Ureter (tissue), 1 donor: ENCODE measurements around the gene FBRSL1. TPM values are rescaled to one million over a fixed set of nuclear protein-coding genes. Genes with fewer than 3 reads are reported as not detected.
"Not testable (repeated sequence)": the region's sequence is repeated elsewhere in the genome, so short reads cannot be mapped to it uniquely, and the experiment has no call there.

Experiments used
- DNase-seq: peaks from one replicate; pipeline ENCODE4 v3.0.0-alpha.2; 2020; ENCODE audit warnings: low spot score
- total RNA-seq: library from RNA; stranded (reverse); gene quantifications from one replicate; pipeline ENCODE4 v1.2.4, GENCODE V29; 2023
- donor health status: DM: yes; HTN: yes; CAD: no.

Gene FBRSL1
- total RNA-seq, 1 donor from 2014 or later = 68.7 TPM

DNA sequence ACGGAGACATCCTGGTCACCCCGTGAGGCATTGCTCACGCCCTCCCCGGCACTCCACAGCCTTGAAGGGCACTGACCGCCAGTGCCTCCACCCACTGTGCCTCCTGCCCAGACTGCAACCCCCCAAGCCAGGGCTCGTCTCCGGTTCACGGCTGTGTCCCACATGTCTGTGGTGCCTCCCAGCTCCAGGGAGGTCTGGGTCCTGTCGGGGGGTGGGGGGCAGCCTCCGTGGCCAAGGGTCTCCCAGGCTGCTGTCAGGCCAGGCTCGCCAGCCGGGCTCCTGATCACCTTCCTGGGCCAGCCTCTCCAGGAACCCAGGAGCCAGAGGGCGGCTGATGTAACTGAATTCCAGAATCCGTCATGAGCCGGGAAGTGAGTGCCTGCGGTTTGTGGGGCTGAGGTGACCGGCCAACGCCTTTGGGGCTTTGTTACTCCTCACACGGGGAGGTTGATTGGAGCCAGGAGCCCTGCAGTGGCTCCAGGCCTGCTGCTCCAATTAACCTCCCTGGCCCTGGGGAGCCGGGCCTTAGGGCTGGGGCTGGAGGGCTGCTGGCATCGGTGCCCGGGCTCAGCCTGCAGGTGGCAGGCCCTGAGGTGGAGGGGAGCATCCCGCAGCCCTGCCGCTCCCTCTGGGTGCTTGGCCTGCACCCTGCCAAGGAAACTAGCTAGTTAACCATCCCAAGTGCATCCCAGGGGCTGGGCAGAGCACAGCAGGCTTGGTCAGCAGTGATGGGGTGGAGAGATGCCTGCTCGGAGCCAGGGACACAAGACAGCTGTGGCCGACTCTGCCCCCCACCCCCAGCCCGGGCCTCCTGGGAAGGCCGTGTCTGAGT is 36.4 kb upstream of the FBRSL1 start:
- no peak for DNase-seq

DNA sequence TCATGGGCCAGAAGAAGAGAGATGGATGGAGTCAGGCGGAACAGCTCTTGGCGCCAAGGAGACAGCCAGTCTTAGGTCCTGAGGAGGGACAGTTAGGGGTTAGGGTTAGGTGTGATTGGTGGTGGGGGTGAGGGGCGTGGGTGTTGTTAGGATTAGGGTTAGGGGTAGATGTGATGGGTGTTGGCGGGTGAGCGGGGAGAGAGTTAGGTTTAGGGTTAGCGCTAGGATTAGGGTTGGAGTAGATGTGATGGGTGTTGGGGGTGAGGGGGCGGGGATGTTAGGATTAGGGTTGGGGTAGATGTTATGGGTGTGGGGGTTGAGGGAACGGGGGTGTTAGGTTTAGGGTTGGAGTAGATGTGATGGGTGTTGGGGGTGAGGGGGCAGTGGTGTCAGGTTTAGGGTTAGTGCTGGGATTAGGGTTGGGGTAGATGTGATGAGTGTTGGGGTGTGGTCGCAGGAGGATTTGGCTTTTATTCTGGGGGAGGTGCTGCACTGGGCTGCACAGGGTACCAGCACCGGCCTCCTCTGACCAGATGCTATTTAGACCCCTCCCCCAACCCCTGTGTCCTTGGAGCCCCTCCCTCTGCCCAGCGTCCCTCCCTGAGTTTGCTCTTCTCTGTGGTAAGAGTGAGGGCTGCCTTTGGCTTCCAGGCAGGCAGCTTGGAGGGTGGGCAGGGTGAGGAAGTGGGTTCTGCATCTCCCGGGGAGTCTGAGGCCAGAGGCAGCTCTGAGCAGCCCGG is 35.6 kb upstream of the FBRSL1 start:
- no peak for DNase-seq

- DNase-seq = no peak
Measured at GRCh38 chr12:132454933-132455418, 35.0 kb upstream of the FBRSL1 start.

DNA sequence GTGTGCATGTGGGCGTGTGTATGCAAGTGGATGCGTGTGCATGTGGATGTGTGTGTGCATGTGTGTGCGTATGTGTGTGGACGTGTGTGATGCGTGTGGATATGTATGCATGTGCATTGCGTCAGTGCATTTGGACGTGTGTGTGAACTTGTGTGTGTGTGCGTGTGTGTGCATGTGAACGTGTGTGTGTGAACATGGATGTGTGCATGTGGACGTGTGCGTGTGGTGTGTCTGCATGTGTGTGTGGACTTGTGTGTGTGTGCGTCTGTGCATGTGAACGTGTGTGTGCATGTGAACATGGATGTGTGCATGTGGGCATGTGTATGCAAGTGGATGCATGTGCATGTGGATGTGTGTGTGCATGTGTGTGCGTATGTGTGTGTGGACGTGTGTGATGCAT is 34.4 kb upstream of the FBRSL1 start:
- no peak for DNase-seq

DNA sequence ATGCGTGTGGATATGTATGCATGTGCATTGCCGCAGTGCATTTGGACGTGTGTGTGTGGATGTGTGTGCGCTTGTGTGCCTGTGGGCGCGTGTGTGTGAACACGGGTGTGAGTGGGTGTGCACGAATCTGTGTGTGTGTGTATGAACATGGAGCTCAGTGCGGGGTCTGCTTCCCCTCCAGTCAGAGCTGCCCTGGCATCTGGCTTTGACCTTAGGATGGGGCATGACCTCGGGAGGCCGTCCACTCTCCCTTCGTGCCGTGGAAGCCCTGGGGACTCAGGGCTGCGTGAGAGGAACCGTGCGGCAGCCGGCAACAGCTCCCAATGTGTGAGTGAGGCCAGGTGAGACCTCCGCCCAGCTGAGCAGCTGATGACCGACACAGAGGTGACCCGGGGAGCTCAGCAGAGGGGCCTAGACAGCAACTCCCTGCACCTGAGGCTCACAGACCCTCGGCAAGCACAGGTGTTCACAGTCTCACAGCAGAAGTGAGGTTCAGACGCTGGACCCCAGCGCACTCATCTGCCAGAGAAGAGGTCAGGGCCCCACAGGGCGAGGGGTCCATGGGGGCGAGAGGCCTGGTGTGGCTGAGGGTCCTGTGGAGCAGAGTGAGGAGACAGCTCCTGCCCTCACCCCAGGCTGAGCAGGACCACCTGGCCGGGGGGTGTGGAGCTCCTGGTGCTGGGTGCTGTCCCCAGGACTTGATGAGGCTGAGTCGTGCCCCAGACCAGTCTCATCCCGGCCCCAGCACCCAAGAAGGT is 33.6 kb upstream of the FBRSL1 start:
- no peak for DNase-seq

- DNase-seq = no peak
Measured at GRCh38 chr12:132456944-132457495, 32.9 kb upstream of the FBRSL1 start.

DNA sequence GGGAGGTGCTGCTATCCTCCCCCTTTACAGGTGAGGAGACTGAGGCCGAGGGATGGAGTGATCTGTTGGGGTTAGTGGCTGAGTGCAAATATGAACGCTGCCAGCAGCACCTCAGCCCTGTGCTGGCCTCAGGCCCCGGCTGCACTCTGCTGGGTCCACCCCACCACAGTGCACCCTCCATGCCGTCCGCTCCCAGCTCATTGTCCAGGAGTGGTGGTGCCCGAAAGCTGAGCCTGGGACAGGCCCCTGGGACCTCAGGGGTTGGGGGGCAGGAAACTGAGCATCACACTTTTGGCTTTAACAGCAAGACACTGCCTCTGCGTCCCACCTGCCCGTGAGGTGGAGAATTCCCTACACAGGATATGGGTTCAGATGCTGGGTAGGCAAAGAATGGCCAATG is 31.5 kb upstream of the FBRSL1 start:
- no peak for DNase-seq

GRCh38 chr12:132458846-132459641 is 30.9 kb upstream of the FBRSL1 start:
- DNase-seq = no peak

- no peak for DNase-seq
Measured at GRCh38 chr12:132460571-132460970, 29.4 kb upstream of the FBRSL1 start.

DNA sequence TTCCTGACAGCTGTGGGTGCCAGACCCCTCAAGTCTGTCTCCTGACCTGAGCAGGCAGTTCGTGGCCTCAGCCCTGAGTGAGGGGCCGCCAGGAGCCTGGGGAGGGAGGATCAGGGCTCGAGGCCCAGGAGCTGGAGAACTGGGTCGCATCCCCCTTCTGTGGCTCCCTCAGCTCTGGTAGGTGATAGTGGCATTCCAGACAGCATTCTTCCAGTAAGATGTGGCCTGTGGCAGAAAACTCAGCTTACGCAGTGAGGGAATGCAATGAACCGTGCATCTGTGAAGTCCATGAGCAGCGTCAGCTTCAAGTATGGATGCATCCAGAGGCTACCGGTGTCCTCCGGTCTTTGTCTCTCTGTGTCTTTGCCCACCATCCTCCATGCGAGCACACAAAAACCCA is 28.4 kb upstream of the FBRSL1 start:
- DNase-seq = no peak

DNA sequence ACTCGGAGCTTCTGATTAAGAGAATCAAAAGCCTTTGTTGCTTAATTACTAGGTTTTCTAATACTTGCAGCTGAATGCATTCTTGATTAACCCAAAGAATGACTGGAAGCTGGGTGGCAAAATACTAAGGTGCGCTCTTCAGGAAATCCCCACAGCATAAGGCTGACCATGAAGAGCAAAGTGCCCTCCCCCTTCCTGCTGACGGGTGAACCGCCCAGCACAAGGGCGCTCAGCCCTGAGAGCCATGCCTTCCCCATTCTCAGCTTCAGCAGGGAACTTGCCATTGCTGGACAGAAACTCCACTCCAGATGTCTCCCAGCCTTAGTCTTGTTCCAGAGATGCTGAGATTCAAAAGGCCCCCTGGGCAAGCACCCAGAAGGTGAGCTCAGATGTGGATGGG is 27.2 kb upstream of the FBRSL1 start:
- DNase-seq = no peak

GRCh38 chr12:132463284-132463924 is 26.5 kb upstream of the FBRSL1 start:
- not testable (repeated sequence) for DNase-seq

DNA sequence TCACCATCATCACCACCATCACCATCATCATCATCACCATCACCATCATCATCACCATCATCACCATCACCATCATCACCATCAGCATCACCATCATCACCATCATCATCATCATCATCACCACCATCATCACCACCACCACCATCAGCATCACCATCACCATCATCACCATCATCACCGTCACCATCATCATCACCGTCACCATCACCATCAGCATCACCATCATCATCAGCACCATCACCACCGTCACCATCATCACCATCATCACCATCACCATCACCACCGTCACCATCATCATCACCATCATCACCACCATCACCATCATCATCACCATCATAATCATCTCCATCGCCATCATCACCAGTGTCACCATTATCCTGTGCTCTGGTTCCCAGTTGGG is 25.6 kb upstream of the FBRSL1 start:
- not testable (repeated sequence) for DNase-seq

- DNase-seq = no peak
Measured at GRCh38 chr12:132464820-132465219, 25.1 kb upstream of the FBRSL1 start.

DNA sequence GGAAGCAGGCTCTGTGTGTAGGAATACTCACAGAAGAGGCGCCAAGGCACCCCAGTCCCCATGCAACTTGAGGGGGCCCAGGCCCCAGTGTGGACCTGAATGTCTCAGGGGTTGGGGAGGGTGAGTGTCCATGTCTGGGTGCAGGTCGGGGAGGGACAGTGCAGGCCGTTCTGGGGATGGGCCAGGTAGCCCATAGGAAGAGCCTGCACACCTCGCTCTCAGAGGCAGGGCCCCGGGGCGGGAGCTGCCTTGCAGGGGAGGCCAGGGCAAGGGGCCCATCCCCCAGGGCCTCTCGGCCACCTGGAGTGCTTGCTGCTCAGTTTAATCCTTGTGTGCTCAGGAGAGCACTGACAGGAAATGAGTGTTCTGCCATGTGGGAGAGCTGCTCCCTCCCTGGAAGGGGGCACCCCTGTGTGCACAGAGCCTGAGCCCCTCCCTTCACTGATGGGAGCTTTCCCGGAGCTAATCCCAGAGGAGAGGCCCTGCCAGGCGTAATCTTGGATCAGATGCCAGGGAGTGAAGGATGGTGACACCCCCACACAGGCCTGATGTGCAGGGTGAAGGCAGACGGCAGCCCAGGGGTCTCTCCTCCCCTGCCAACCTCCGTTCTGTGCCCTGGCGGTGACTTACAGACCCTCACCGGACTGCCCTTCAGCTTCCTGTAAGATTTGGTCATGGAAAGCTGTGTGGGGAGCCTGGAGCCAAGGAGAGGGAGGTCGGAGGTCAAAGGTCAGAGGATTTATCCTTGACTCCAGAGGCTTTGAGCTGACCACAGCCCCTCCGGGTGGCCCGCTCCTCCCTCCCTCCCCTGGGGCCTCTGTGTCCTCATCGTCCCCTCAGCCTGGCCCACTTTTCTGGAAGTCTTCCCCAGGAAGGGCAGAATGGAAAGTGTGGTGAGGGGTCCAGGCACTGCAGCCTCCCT is 24.4 kb upstream of the FBRSL1 start:
- no peak for DNase-seq

DNA sequence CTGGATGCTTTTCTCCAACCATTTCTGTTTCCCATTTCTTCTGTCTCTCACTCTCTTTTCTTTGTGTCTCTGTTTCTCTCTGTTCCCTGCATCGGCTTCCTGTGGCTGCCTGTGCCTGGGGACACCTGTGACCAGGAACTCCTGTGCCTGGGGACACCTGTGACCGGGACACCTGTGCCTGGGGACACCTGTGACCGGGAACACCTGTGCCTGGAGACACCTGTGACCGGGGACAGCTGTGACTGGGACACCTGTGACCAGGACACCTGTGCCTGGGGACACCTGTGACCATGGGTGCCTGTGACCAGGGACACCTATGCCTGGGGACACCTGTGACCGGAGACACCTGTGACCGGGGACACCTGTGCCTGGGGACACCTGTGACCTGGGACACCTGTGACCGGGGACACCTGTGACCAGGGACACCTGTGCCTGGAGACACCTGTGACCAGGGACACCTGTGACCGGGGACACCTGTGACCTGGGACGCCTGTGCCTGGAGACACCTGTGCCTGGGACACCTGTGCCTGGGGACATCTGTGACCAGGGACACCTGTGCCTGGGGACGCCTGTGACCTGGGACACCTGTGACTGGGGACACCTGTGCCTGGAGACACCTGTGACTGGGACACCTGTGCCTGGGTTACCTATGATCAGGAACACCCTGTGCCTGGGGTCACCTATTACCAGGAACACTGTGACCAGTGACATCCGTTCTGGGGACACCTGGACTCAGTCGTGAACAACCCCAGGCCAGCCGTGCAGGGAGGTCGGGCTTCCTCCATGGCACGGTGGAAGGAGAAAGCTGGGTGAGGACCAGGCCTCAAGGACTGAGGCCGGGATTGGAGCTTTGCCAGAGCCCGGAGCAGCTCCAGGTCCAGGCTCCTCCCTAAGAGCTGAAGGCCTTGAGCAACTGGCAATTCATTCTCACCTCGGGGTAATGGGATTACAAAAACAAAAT is 23.4 kb upstream of the FBRSL1 start:
- DNase-seq = no peak

GRCh38 chr12:132467511-132467910 is 22.4 kb upstream of the FBRSL1 start:
- DNase-seq = no peak

GRCh38 chr12:132469423-132469822 is 20.5 kb upstream of the FBRSL1 start:
- no peak for DNase-seq
